Adrenal gland (tissue), 19 donors: ENCODE measurements around the gene WDSUB1. TPM values are rescaled to one million over a fixed set of nuclear protein-coding genes. Genes with fewer than 3 reads are reported as not detected.

Source experiments
- DNase-seq, 7 donors: peaks; one replicate each; pipeline ENCODE4 v3.0.0-alpha.2; 2019 to 2020
- H3K27ac ChIP-seq, 5 donors: fragments of 200-600 bp; sonication (generic) in 4 of 5; 1 replicate in 3 of 5; 2 replicates in 2 of 5; pipeline versions ENCODE4 v1.5.1 to v1.8.0; 2016 to 2020; ENCODE audit warnings: mild to moderate bottlenecking in 1 of 5
- H3K27me3 ChIP-seq: fragments of 200-600 bp; 2 replicates; pipeline ENCODE4 v1.8.0; 2021
- H3K36me3 ChIP-seq, 2 donors: fragments of 200-600 bp; replicated peaks in 1 of 2; 1 replicate in 1 of 2; 2 replicates in 1 of 2; pipeline versions ENCODE4 v1.5.1 to v1.8.0; 2018 to 2022
- H3K4me1 ChIP-seq, 2 donors: fragments of 200-600 bp; replicated peaks in 1 of 2; 1 replicate in 1 of 2; 2 replicates in 1 of 2; pipeline versions ENCODE4 v1.5.1 to v1.8.0; 2018 to 2021
- H3K4me3 ChIP-seq, 4 donors: fragments of 200-600 bp; sonication (generic) in 3 of 4; one replicate each; pipeline ENCODE4 v1.5.1; 2016 to 2018
- H3K9me3 ChIP-seq, 3 donors: fragments of 200-600 bp; sonication (generic) in 1 of 3; replicated peaks in 1 of 3; 1 replicate in 2 of 3; 2 replicates in 1 of 3; pipeline versions ENCODE4 v1.5.1 to v1.8.0; 2016 to 2021
- POLR2A ChIP-seq, 2 donors: fragments of 450-650 bp; IDR thresholded peaks; one replicate each; pipeline ENCODE4 v1.6.1; 2017; ENCODE audit warnings: antibody characterized with exemption in 2 of 2, mild to moderate bottlenecking in 2 of 2, moderate library complexity in 1 of 2
- WGBS, 4 donors: extraction: QIAGEN DNeasy Blood & Tissue Kit in 2 of 4; methylation state at CpG; one replicate each; pipeline versions ENCODE4 v1.1.5 to v1.1.7; 2013 to 2017; 5-methylcytosine and 5-hydroxymethylcytosine counted together
- intact Hi-C, 2 donors: fragments of 100-400 bp; cut with DNase I; formaldehyde crosslinking; loops; one replicate each; pipeline versions ENCODE4 v1.14.1 to v1.15.0; 2022 to 2023
- long read RNA-seq, 10 donors: library from polyadenylated mRNA in 3 of 10; unstranded in 2 of 10; stranded (forward) in 1 of 10; transcript quantifications; one replicate each; pipeline ENCODE4 v2.0.0 and lab custom pipeline, GENCODE V29; 2021 to 2026
- polyA plus RNA-seq, 3 donors: library from polyadenylated mRNA; stranded (reverse); fragments of 200-250 nt in 2 of 3; fragments of 350-450 nt in 1 of 3; fragmentation: Illumina TruSeq in 1 of 3; extraction: RNeasy Lipid Tissue Mini Kit (QIAGEN cat#74804) in 1 of 3; gene quantifications; one replicate each; pipeline ENCODE4 v1.2.3, GENCODE V29; 2013 to 2014
- total RNA-seq, 9 donors: library from RNA; depleted of rRNA in 4 of 9; stranded (reverse); fragments of >200 nt in 4 of 9; fragments of 120-200 nt in 1 of 9; fragmentation: NEBNext Ultra II Directional in 1 of 9; extraction: Animal tissue kit (Norgen Biotek cat#: 25700) in 1 of 9; gene quantifications; one replicate each; pipeline versions ENCODE4 v1.1.0 to v1.2.4, GENCODE V29; 2013 to 2023
- TF ChIP-seq, protein P1 (sequence below), 6 experiments: fragments of 450-650 bp in 4 of 6; fragments of 200-600 bp in 2 of 6; sonication (generic) in 1 of 6; IDR thresholded peaks; 1 replicate in 5 of 6; 2 replicates in 1 of 6; pipeline versions ENCODE4 v1.5.1 to v1.8.0; 2016 to 2021; ENCODE audit warnings: antibody characterized with exemption in 6 of 6, mild to moderate bottlenecking in 2 of 6, moderate library complexity in 1 of 6
- donor health status: healthy with polysubstance abuse.
- donor health status: Bipolar disorder and iron deficiency.
- donor health status: DM: yes; HTN: yes; CAD: no.
- donor health status: DM: no; HTN: no; CAD: no.
- donor health status: DM: no; HTN: no; CAD: no.
- donor health status: DM: yes; HTN: yes; CAD: no.

The WDSUB1 gene, protein sequence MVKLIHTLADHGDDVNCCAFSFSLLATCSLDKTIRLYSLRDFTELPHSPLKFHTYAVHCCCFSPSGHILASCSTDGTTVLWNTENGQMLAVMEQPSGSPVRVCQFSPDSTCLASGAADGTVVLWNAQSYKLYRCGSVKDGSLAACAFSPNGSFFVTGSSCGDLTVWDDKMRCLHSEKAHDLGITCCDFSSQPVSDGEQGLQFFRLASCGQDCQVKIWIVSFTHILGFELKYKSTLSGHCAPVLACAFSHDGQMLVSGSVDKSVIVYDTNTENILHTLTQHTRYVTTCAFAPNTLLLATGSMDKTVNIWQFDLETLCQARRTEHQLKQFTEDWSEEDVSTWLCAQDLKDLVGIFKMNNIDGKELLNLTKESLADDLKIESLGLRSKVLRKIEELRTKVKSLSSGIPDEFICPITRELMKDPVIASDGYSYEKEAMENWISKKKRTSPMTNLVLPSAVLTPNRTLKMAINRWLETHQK
- total RNA-seq (10 to 100 TPM in 4 of 9 donors, 1 to 10 TPM in 5; 5.5 to 16.5 (median 9.6) TPM), polyA plus RNA-seq (10 to 100 TPM in 2 of 3 donors, 1 to 10 TPM in 1; 8.9 to 13.0 (median 12.0) TPM)
- long read RNA-seq, donor 1, partial matches to known transcripts, result 0 of 2 reads
- long read RNA-seq, donor 1, other reads (novel, unspliced or antisense), result 0 of 2 reads
- long read RNA-seq, donor 2, partial matches to known transcripts, result 6 of 6 reads
- long read RNA-seq, donor 2, other reads (novel, unspliced or antisense), result 0 of 6 reads
- long read RNA-seq, donor 3, partial matches to known transcripts, result 0 of 1 reads
- long read RNA-seq, donor 3, other reads (novel, unspliced or antisense), result 0 of 1 reads
- long read RNA-seq, donor 4, transcript WDSUB1-202 (11 exons, 1,912 nt), result major isoform, 7 of 26 reads
- long read RNA-seq, donor 4, partial matches to known transcripts, result 1 of 26 reads
- long read RNA-seq, donor 4, other reads (novel, unspliced or antisense), result 16 of 26 reads
- long read RNA-seq, donor 5, transcript WDSUB1-202 (11 exons, 1,912 nt), result major isoform, 22 of 36 reads
- long read RNA-seq, donor 5, partial matches to known transcripts, result 0 of 36 reads
- long read RNA-seq, donor 5, other reads (novel, unspliced or antisense), result 12 of 36 reads
- long read RNA-seq, donor 6, partial matches to known transcripts, result 0 of 10 reads
- long read RNA-seq, donor 6, other reads (novel, unspliced or antisense), result 7 of 10 reads
- long read RNA-seq, donor 7, partial matches to known transcripts, result 0 of 1 reads
- long read RNA-seq, donor 7, other reads (novel, unspliced or antisense), result 0 of 1 reads
- long read RNA-seq, donor 8, partial matches to known transcripts, result 0 of 4 reads
- long read RNA-seq, donor 8, other reads (novel, unspliced or antisense), result 0 of 4 reads
- long read RNA-seq, donor 9, partial matches to known transcripts, result 0 of 2 reads
- long read RNA-seq, donor 9, other reads (novel, unspliced or antisense), result 0 of 2 reads
- long read RNA-seq, donor 10, result 0 reads

DNA sequence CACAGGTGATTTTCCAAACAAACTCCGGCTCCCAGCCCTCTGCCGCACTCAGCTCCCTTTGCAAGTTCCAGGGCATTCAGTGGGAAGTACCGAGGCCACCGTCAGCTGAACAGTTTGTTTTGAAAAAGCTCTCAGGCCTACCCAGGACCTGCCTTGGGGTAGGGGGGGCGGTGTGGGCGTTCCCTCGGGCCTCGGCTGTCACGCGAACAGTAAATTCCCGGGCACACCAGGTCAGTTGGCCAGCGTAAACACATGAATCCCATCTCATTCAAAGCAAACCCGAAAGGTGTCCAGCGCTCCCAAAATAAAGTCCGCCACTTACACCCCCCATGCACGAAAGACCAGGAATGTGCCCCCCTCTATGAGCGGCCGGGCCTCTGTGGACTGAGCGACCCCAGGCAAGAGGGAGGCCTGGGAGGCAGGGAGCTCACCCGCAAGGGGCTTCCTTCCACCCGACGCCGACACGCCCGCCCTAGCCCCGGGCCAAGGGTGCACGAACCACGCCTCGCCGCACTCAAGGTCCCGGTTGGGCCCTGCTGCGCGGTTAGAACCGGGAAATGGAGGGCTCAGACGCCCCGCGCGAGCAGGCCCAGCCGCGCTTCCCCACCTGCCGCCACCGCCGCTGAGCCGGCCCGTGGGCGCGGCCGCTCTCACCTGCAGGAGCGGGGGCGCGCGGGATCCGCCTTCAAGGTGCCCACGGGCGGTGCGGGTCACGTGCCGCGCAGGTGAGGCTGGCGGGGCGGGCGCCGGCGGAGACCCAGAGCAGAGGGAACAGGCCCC, at the start of gene WDSUB1:
TSS of gene WDSUB1 (minus strand) at position 775 of the 780 bp plus-strand sequence. CDS start 3,634 bp downstream, outside the sequence.
- intact Hi-C loops, result no loop called here
- H3K27ac ChIP-seq, result peak within 1 kb of the TSS; percentile 75 to 94 (median 88)
- H3K36me3 ChIP-seq, result no peaks in the 10 kb centered on the region
- H3K9me3 ChIP-seq, result no peaks in the 10 kb centered on the region
- 1% methylated on average over 17 to 64 of the region's 64 CpGs for WGBS, 4 donors
- TF ChIP-seq POLR2A (IDR thresholded peaks at IDR 0.05), result peak in 1 of 2 donors; percentile 76
- TF ChIP-seq, protein P1, sequence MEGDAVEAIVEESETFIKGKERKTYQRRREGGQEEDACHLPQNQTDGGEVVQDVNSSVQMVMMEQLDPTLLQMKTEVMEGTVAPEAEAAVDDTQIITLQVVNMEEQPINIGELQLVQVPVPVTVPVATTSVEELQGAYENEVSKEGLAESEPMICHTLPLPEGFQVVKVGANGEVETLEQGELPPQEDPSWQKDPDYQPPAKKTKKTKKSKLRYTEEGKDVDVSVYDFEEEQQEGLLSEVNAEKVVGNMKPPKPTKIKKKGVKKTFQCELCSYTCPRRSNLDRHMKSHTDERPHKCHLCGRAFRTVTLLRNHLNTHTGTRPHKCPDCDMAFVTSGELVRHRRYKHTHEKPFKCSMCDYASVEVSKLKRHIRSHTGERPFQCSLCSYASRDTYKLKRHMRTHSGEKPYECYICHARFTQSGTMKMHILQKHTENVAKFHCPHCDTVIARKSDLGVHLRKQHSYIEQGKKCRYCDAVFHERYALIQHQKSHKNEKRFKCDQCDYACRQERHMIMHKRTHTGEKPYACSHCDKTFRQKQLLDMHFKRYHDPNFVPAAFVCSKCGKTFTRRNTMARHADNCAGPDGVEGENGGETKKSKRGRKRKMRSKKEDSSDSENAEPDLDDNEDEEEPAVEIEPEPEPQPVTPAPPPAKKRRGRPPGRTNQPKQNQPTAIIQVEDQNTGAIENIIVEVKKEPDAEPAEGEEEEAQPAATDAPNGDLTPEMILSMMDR (IDR thresholded peaks at IDR 0.05), result no peak
- peak within 1 kb of the TSS; percentile 52 to 75 (median 72) for H3K4me3 ChIP-seq
- peak; percentile 79 to 92 (median 91) for DNase-seq
- H3K4me1 ChIP-seq, result peaks cover 8% of the 10 kb centered on the region in 2 donors
- H3K27me3 ChIP-seq, result no peaks in the 10 kb centered on the region

DNA sequence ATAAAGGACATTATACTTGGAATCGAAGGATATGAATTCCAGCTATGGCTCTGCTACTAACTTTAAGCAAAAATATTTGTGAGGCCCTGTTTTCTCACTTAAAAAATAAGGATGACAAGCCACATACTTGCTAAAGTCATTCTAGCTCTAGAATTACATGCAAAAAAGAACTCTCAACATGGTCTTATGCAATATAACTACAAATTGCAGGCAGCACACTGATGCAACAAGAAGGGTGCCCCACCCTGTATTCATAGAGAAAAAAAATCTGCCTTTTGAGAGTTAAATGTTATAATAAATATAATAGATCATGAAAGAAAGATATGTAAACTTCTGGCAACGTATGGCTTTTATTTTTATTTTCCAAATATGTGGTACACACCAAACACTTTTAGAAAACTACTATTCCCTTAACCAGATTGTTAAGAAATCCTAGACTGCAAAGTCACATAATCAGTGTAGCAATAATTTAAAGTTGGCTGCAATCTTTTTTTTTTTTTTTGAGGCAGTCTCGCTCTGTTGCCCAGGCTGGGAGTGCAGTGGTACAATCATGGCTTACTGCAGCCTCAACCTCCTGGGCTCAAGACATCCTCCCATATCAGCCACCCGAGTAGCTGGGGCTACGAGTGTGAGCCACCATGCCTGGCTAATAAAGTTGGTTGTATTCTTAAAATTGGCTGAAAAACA, 40.2 kb upstream of the WDSUB1 start:
- 90 to 94% (median 91%) methylated on average over 5 of the region's 5 CpGs for whole genome bisulfite sequencing, 4 donors
- Histone ChIP-seq H3K4me3 (no peak overlapping the region), H3K27ac (no peak overlapping the region), H3K36me3 (peaks cover 0 to 43% of the 10 kb centered on the region in 2 donors), H3K4me1 (no peaks in the 10 kb centered on the region), H3K9me3 (no peaks in the 10 kb centered on the region), H3K27me3 (no peaks in the 10 kb centered on the region)
- intact Hi-C loops, result no loop called here
- TF ChIP-seq POLR2A (IDR thresholded peaks at IDR 0.05), result no peak
- TF ChIP-seq, protein P1 (IDR thresholded peaks at IDR 0.05), result no peak
- no peak for DNase-seq

DNA sequence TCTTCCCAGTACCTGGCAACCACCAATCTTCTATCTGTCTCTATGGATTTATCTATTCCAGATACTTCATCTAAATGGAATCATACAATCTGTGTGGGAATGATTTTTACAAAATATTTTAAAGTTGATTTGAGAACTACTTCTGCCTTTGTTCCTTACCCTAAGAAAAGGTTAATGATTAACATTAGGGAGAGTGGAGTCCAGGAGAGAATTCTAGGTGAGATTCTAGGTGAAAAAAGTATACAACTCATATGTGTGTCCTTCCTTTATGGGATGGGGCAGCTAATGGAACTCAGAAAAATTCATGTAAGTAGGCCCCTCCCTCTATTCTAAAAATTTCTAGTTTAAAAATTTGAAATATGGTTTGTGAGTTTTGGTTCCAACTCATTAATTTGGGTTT, 35.9 kb upstream of the WDSUB1 start:
- H3K27me3 ChIP-seq, result no peaks in the 10 kb centered on the region
- H3K27ac ChIP-seq, result no peak overlapping the region
- no peaks in the 10 kb centered on the region for H3K9me3 ChIP-seq
- DNase-seq, result no peak
- intact Hi-C loops, result no loop called here
- H3K4me1 ChIP-seq, result peaks cover 0 to under 1% of the 10 kb centered on the region in 2 donors
- TF ChIP-seq, protein P1 (IDR thresholded peaks at IDR 0.05), result no peak
- TF ChIP-seq POLR2A (IDR thresholded peaks at IDR 0.05), result no peak
- peaks cover 0 to 25% of the 10 kb centered on the region in 2 donors for H3K36me3 ChIP-seq
- H3K4me3 ChIP-seq, result no peak overlapping the region
